Right atrium auricular region (tissue), 2 donors: ENCODE data around the gene NAT8L. TPM values are rescaled to one million over a fixed set of nuclear protein-coding genes. Genes with fewer than 3 reads are reported as not detected.

Source experiments
- DNase-seq: peaks from one replicate; pipeline ENCODE4 v3.0.0-alpha.2; 2019; ENCODE audit warnings: low spot score
- H3K27ac ChIP-seq, 2 donors: fragments of 200-600 bp; sonication (generic); 1 replicate in 1 of 2; 2 replicates in 1 of 2; pipeline ENCODE4 v1.5.1; 2016 to 2019
- H3K27me3 ChIP-seq, 2 donors: fragments of 200-600 bp; sonication (generic); one replicate each; pipeline versions ENCODE4 v1.5.1 to v1.6.0; 2017 to 2019
- H3K36me3 ChIP-seq: fragments of 200-600 bp; sonication (generic); one replicate; pipeline ENCODE4 v1.5.1; 2016
- H3K4me1 ChIP-seq, 2 donors: fragments of 200-600 bp; sonication (generic); one replicate each; pipeline versions ENCODE4 v1.5.1 to v1.6.0; 2017 to 2019
- H3K4me3 ChIP-seq, 2 donors: fragments of 200-600 bp; sonication (generic); 1 replicate in 1 of 2; 2 replicates in 1 of 2; pipeline ENCODE4 v1.5.1; 2017 to 2019; ENCODE audit warnings: mild to moderate bottlenecking in 1 of 2, moderate library complexity in 1 of 2
- H3K9me3 ChIP-seq, 2 donors: fragments of 200-600 bp; sonication (generic); one replicate each; pipeline ENCODE4 v1.5.1; 2019
- CTCF ChIP-seq, 2 donors: fragments of 200-600 bp; sonication (generic); IDR thresholded peaks; one replicate each; pipeline ENCODE4 v1.5.1; 2019; ENCODE audit warnings: antibody characterized with exemption in 2 of 2
- total RNA-seq, 2 donors: library from RNA; depleted of rRNA; stranded (reverse); fragments of >200 nt; gene quantifications; one replicate each; pipeline ENCODE4 v1.1.0, GENCODE V29; 2016

The NAT8L gene
- total RNA-seq, 2 donors from 2014 or later, result 3.0 to 3.2 TPM

DNA sequence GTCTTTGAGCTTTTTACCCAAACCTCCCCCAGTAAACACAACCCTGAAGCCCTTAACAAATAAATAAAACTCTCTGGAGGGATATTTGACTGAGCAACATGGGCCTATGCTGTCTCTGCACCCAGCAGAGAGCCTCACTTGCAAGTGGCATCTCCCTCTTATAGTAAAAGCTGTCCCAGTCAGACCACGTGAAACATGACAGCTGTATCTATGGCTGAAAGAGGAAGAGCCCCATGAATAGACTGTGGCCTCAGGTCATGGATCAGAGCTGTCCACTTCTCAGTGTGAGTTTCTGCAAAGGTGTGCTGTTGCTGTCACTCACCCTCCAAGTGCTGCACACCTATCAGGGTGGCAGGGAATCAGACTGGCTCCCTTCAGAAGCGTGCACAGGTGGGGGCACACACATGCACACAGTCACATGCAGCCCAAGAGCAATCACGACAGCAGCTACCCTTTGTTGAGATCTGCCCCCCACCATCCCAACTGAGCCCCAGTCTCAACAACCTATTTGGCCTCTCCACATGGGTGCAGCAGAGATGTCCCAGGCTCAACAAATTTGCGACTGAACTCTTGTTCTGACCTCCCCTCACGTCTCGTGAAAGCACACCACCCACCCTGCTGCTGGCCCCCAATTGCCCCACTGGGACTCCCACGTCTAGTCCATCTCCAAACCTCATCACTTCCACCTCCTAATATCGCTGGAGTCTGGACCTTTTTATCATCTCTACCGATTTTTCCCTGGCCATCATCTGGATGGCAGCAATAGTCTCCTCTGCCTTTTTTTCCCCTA is 45.6 kb downstream of the NAT8L start:
- no peak for TF ChIP-seq CTCF (IDR thresholded peaks at IDR 0.05)
- Histone ChIP-seq H3K4me3 (no peak overlapping the region), H3K36me3 (no peaks in the 10 kb centered on the region), H3K27me3 (no peaks in the 10 kb centered on the region), H3K4me1 (no peaks in the 10 kb centered on the region), H3K27ac (no peak overlapping the region), H3K9me3 (peaks cover 7 to 27% of the 10 kb centered on the region in 2 donors)
- no peak for DNase-seq

DNA sequence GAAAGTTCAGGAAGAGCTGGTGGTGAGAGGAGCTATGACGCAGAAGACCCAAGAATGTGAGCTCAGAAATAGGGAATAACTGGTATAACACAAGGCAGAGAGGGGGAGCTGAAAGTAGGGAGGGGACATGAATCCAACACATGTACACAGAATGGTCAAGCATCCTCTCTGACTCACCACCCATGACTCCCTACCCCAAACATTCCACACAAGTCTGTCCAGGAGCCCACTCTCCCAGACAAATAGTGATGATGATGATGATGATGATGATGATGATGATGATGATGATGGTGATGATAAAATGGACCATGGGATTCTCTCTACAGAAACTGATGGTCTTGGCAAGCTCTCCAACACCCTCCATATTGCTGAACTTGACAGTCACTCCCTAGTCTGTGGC is 46.4 kb downstream of the NAT8L start:
- H3K4me1 ChIP-seq, result no peaks in the 10 kb centered on the region
- no peaks in the 10 kb centered on the region for H3K27me3 ChIP-seq
- H3K9me3 ChIP-seq, result peaks cover 7 to 27% of the 10 kb centered on the region in 2 donors
- DNase-seq, result no peak
- H3K27ac ChIP-seq, result no peak overlapping the region
- H3K4me3 ChIP-seq, result no peak overlapping the region
- TF ChIP-seq CTCF (IDR thresholded peaks at IDR 0.05), result no peak
- H3K36me3 ChIP-seq, result no peaks in the 10 kb centered on the region

DNA sequence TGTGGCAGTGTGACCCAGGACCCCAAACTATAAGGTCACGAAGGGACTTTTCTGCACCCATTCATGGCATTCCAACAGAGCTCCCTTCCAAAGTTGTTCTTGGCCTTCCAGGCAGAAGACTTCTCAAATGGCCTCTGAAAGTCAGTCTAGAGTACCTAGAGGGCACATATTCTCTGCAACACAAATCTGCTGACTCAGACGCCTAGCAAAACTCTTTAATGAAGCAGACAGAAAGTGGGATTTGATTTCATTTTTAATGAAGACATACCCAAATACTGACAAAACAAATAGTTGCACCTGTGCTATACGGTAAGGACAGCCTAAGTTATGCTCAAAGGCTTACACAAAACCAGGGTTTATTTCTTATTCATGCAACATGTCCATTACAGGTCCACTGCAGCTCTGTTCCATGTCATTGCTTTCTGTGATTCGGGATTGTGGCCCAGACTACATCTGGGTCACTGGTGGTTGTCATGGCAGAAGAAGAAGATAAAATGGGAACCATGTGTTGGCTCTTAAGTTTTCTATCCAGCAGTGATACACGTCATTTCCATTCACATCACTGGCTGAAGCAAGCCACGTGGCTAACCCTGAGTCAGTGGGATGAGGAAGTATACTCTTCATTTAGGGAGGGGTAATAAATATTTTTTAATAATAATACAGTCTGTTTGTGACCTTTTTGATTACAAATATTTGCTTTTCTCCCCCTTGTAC is 57.7 kb downstream of the NAT8L start:
- Histone ChIP-seq H3K9me3 (no peaks in the 10 kb centered on the region), H3K4me1 (no peaks in the 10 kb centered on the region), H3K27ac (no peak overlapping the region), H3K27me3 (no peaks in the 10 kb centered on the region), H3K36me3 (no peaks in the 10 kb centered on the region), H3K4me3 (no peak overlapping the region)
- no peak for TF ChIP-seq CTCF (IDR thresholded peaks at IDR 0.05)
- DNase-seq, result no peak

Other genes starting within 250 kb of the NAT8L start
- 10 to 100 TPM; 32.1 to 34.5 TPM for gene LETM1, start 203.2 kb upstream of the NAT8L start, total RNA-seq
- 10 to 100 TPM; 23.8 to 36.3 TPM for gene NSD2, start 187.9 kb upstream of the NAT8L start, total RNA-seq
- 10 to 100 TPM in 1 of 2 donors, 1 to 10 TPM in 1; 8.0 to 12.7 TPM for gene NELFA, start 50.4 kb upstream of the NAT8L start, total RNA-seq
- gene HAUS3, start 182.8 kb downstream of the NAT8L start, total RNA-seq, result 1 to 10 TPM; 3.7 to 4.1 TPM
- gene POLN, start 182.8 kb downstream of the NAT8L start, total RNA-seq, result 1 to 10 TPM; 1.3 to 2.8 TPM
- 10 to 100 TPM; 33.4 to 34.9 TPM for gene MXD4, start 202.8 kb downstream of the NAT8L start, total RNA-seq